ENCODE results near the gene SIMC1.
"Not testable (repeated sequence)": the region's sequence is repeated elsewhere in the genome, so short reads cannot be mapped to it uniquely, and the experiment has no call there.

The SIMC1 gene

GRCh38 chr5:176216393-176216916, 21.8 kb upstream of the SIMC1 start:
- not testable (repeated sequence) for DNase-seq

GRCh38 chr5:176217188-176217729, 21.0 kb upstream of the SIMC1 start:
- DNase-seq = not testable (repeated sequence)

- not testable (repeated sequence) for DNase-seq
These were observed 20.5 kb upstream of the SIMC1 start for GRCh38 chr5:176217764-176218163.

- DNase-seq = not testable (repeated sequence)
These were observed 16.2 kb upstream of the SIMC1 start for GRCh38 chr5:176222006-176222405.

GRCh38 chr5:176228358-176228757, 9.9 kb upstream of the SIMC1 start:
- DNase-seq = not testable (repeated sequence)

- DNase-seq = not testable (repeated sequence)
These were observed 5.0 kb upstream of the SIMC1 start for GRCh38 chr5:176233253-176233652.

- DNase-seq = peak; percentile 20 to 52 (median 37)
These were observed 3.1 kb upstream of the SIMC1 start for GRCh38 chr5:176235155-176235554.

GRCh38 chr5:176238645-176239283, 540 bp downstream of the SIMC1 start:
- DNase-seq = not testable (repeated sequence)

- not testable (repeated sequence) for DNase-seq
These were observed 1.1 kb downstream of the SIMC1 start for GRCh38 chr5:176239304-176239703.

- not testable (repeated sequence) for DNase-seq
These were observed 6.1 kb downstream of the SIMC1 start for GRCh38 chr5:176244318-176244717.

- DNase-seq = not testable (repeated sequence)
These were observed 6.8 kb downstream of the SIMC1 start for GRCh38 chr5:176245074-176245473.

GRCh38 chr5:176245489-176245888, 7.3 kb downstream of the SIMC1 start:
- DNase-seq = not testable (repeated sequence)

GRCh38 chr5:176250691-176251090, 12.5 kb downstream of the SIMC1 start:
- DNase-seq = not testable (repeated sequence)

GRCh38 chr5:176252171-176252570, 13.9 kb downstream of the SIMC1 start:
- DNase-seq = not testable (repeated sequence)

GRCh38 chr5:176253370-176254065, 15.3 kb downstream of the SIMC1 start:
- DNase-seq = not testable (repeated sequence)

- not testable (repeated sequence) for DNase-seq
These were observed 15.8 kb downstream of the SIMC1 start for GRCh38 chr5:176254066-176254393.

- not testable (repeated sequence) for DNase-seq
These were observed 19.8 kb downstream of the SIMC1 start for GRCh38 chr5:176257871-176258505.

- DNase-seq = not testable (repeated sequence)
These were observed 22.5 kb downstream of the SIMC1 start for GRCh38 chr5:176260682-176261081.

- DNase-seq = not testable (repeated sequence)
These were observed 28.2 kb downstream of the SIMC1 start for GRCh38 chr5:176266448-176266847.

GRCh38 chr5:176289018-176289417, 50.8 kb downstream of the SIMC1 start:
- DNase-seq = not testable (repeated sequence)

GRCh38 chr5:176290057-176290840, 52.0 kb downstream of the SIMC1 start:
- not testable (repeated sequence) for DNase-seq

GRCh38 chr5:176305356-176305755, 67.1 kb downstream of the SIMC1 start:
- DNase-seq = not testable (repeated sequence)

Data from NCI-H1417 (cell line).